Right cardiac atrium (tissue), 5 donors: ENCODE data around the gene LMTK3. TPM values are rescaled to one million over a fixed set of nuclear protein-coding genes. Genes with fewer than 3 reads are reported as not detected.
A peak's percentile ranks its signal among the peaks of the same experiment; 100 is the strongest.
"Not testable (repeated sequence)": the region's sequence is repeated elsewhere in the genome, so short reads cannot be mapped to it uniquely, and the experiment has no call there.

Source experiments
- ATAC-seq, 2 donors: fragments of 200-7000 bp; cut with Tn5 transposase; one replicate each; pipeline versions ENCODE4 v1.8.0 to v1.9.1; 2020; ENCODE audit warnings: moderate library complexity in 2 of 2, mild to moderate bottlenecking in 1 of 2
- DNase-seq, 3 donors: peaks; one replicate each; pipeline ENCODE4 v3.0.0-alpha.2; 2020
- H3K27ac ChIP-seq: one replicate; pipeline ENCODE4 v1.5.1; 2013; ENCODE audit warnings: mild to moderate bottlenecking, low read length, control low read depth, moderate library complexity
- H3K27me3 ChIP-seq: one replicate; pipeline ENCODE4 v1.6.1; 2013; ENCODE audit not compliant: control insufficient read depth, insufficient read depth
- H3K4me1 ChIP-seq: one replicate; pipeline ENCODE4 v1.6.1; 2013; ENCODE audit warnings: low read length; ENCODE audit not compliant: control insufficient read depth, insufficient read depth
- H3K4me3 ChIP-seq: one replicate; pipeline ENCODE4 v1.5.1; 2013; ENCODE audit warnings: low read length, control low read depth
- H3K9me3 ChIP-seq: one replicate; pipeline ENCODE4 v1.6.1; 2013; ENCODE audit warnings: low read length; ENCODE audit not compliant: control insufficient read depth
- WGBS: extraction: QIAGEN DNeasy Blood & Tissue Kit; methylation state at CpG from one replicate; pipeline ENCODE4 v1.1.7; 2013; 5-methylcytosine and 5-hydroxymethylcytosine counted together
- intact Hi-C, 4 donors: fragments of 100-400 bp; cut with DNase I; formaldehyde crosslinking; loops; one replicate each; pipeline versions ENCODE4 v1.11.0 to v1.14.0; 2022 to 2023
- polyA plus RNA-seq: library from polyadenylated mRNA; stranded (reverse); fragments of 200-250 nt; gene quantifications from one replicate; pipeline ENCODE4 v1.2.3, GENCODE V29; 2013
- total RNA-seq, 4 donors: library from RNA; stranded (reverse); fragmentation: NEBNext Ultra II Directional; extraction: Animal tissue kit (Norgen Biotek cat#: 25700); gene quantifications; one replicate each; pipeline ENCODE4 v1.2.1, GENCODE V29; 2021
- donor health status: healthy with polysubstance abuse.
- donor health status: DM: no; HTN: yes; CAD: no.
- donor health status: DM: no; HTN: no; CAD: no.
- donor health status: DM: no; HTN: yes; CAD: no; lungs with severe emphysema.
- donor health status: DM: yes; HTN: yes; CAD: no.

The LMTK3 gene
- total and polyA plus RNA-seq, 5 donors: 2.9 to 7.2 (median 4.3) TPM

DNA sequence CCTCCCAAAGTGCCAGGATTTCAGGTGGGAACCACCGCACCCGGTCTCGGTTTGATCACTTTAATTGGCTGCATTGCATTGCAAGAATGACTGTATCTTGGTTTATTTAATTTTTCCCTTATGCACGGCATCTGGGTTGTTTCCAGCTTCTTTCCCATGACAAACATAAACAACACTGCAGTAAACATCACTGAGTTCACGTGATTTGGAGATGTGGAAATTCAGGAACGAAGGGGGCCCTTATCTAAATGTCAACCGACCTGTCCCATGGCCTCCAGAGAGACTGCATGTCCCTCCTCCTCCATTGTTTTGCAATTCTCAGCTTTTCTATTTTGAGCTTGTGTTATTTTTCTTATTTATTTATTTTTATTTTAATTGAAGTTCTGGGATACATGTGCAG is 25.9 kb upstream of the LMTK3 start:
- Histone ChIP-seq H3K27me3 (no peaks in the 10 kb centered on the region), H3K4me3 (no peak overlapping the region), H3K27ac (no peak overlapping the region), H3K4me1 (no peaks in the 10 kb centered on the region), H3K9me3 (no peaks in the 10 kb centered on the region)
- intact Hi-C loops: no loop called here
- DNase-seq (no peak), ATAC-seq (no peak)
- WGBS: 74% methylated on average over 7 of the region's 7 CpGs

- no peak for DNase-seq
- H3K4me1 ChIP-seq: no peaks in the 10 kb centered on the region
- H3K4me3 ChIP-seq: no peak overlapping the region
- H3K27me3 ChIP-seq: no peaks in the 10 kb centered on the region
- no peak overlapping the region for H3K27ac ChIP-seq
- intact Hi-C loops: no loop called here
- 82% methylated on average over 10 of the region's 10 CpGs for WGBS
- H3K9me3 ChIP-seq: peaks cover 2% of the 10 kb centered on the region
- no peak for ATAC-seq
Measured at GRCh38 chr19:48533770-48534169, 22.1 kb upstream of the LMTK3 start.

GRCh38 chr19:48530770-48531169 is 19.1 kb upstream of the LMTK3 start:
- intact Hi-C loops: no loop called here
- Histone ChIP-seq H3K27ac (no peak overlapping the region), H3K4me1 (no peaks in the 10 kb centered on the region), H3K9me3 (peaks cover 2% of the 10 kb centered on the region), H3K27me3 (no peaks in the 10 kb centered on the region), H3K4me3 (no peak overlapping the region)
- ATAC-seq (no peak), DNase-seq (no peak)
- 71% methylated on average over 6 of the region's 6 CpGs for WGBS

- H3K4me3 ChIP-seq: no peak overlapping the region
- WGBS: 64% methylated on average over 20 of the region's 20 CpGs
- H3K9me3 ChIP-seq: peaks cover 2% of the 10 kb centered on the region
- H3K27ac ChIP-seq: no peak overlapping the region
- H3K27me3 ChIP-seq: no peaks in the 10 kb centered on the region
- H3K4me1 ChIP-seq: no peaks in the 10 kb centered on the region
- intact Hi-C loops: no loop called here
- no peak for ATAC-seq
- no peak for DNase-seq
Measured at GRCh38 chr19:48530066-48530720, 18.6 kb upstream of the LMTK3 start.

DNA sequence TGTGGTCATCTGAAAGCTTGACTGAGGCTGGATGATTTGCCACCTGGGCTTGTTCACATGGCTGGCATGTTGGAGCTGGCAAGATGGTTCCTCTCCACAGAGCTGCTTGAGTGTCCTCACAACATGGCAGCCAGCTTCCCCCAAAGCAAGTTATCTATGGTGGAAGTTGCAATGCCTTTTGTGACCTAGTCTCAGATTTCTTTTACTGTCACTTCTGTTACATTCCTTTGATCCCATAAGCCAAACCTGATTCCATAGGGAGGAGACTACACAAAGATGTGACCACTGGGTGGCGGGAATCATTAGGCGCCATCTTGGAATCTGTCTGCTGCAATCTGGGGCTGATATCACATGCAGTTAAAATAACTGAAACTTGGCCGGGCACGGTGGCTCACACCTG is 17.5 kb upstream of the LMTK3 start:
- intact Hi-C loops: no loop called here
- DNase-seq: no peak
- no peak overlapping the region for H3K27ac ChIP-seq
- 92% methylated on average over 4 of the region's 4 CpGs for WGBS
- H3K4me1 ChIP-seq: no peaks in the 10 kb centered on the region
- ATAC-seq: no peak
- no peaks in the 10 kb centered on the region for H3K27me3 ChIP-seq
- no peak overlapping the region for H3K4me3 ChIP-seq
- H3K9me3 ChIP-seq: peaks cover 4% of the 10 kb centered on the region

GRCh38 chr19:48524732-48525131 is 13.1 kb upstream of the LMTK3 start:
- peaks cover 6% of the 10 kb centered on the region for H3K9me3 ChIP-seq
- WGBS: 91% methylated on average over 5 of the region's 5 CpGs
- H3K4me1 ChIP-seq: no peaks in the 10 kb centered on the region
- no peak overlapping the region for H3K4me3 ChIP-seq
- no peak overlapping the region for H3K27ac ChIP-seq
- intact Hi-C loops: no loop called here
- no peaks in the 10 kb centered on the region for H3K27me3 ChIP-seq
- ATAC-seq (no peak), DNase-seq (no peak)

DNA sequence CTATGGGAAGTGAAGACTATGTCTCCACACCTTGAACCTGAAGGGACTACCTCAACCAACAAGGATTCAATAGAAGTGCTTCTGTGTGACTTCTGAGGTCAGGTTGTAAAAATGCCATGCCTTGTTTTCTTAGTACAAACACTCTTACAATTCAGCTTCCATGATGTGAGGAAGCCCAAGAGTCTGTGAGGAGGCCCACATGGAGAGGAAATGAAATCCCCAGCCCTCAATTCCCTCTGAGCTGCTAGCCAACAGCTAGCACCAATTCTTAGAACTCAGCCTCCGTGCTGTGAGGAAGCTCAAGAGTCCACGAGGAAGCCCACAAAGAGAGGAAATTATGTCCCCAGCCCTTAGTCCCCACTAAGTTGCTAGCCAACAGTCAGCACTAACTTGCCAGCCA is 12.6 kb upstream of the LMTK3 start:
- DNase-seq (no peak), ATAC-seq (no peak)
- WGBS: 86% methylated on average over 2 of the region's 2 CpGs
- Histone ChIP-seq H3K4me1 (no peaks in the 10 kb centered on the region), H3K27me3 (no peaks in the 10 kb centered on the region), H3K9me3 (peaks cover 6% of the 10 kb centered on the region), H3K4me3 (no peak overlapping the region), H3K27ac (no peak overlapping the region)
- intact Hi-C loops: no loop called here

DNA sequence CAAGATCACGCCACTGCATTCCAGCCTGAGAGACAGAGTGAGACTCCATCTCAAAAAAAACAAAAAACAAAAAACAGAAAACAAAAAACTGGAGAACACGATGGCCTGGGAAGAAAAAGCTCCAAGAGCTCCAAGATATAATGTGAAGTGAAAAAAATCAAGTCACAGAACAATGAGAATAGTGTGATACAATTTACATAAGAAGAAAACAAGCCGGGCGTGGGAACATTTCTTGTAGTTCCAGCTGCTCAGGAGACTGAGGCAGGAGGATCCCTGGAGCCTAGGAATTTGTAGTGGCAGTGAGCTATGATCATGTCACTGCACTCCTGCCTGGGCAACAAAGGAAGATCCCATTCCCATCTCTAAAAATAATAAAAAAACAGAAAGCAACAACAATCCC is 8.5 kb upstream of the LMTK3 start:
- no peak for ATAC-seq
- intact Hi-C loops: no loop called here
- Histone ChIP-seq H3K4me3 (no peak overlapping the region), H3K4me1 (no peaks in the 10 kb centered on the region), H3K9me3 (peaks cover 3% of the 10 kb centered on the region), H3K27me3 (no peaks in the 10 kb centered on the region), H3K27ac (no peak overlapping the region)
- 72% methylated on average over 4 of the region's 4 CpGs for WGBS
- DNase-seq: no peak

DNA sequence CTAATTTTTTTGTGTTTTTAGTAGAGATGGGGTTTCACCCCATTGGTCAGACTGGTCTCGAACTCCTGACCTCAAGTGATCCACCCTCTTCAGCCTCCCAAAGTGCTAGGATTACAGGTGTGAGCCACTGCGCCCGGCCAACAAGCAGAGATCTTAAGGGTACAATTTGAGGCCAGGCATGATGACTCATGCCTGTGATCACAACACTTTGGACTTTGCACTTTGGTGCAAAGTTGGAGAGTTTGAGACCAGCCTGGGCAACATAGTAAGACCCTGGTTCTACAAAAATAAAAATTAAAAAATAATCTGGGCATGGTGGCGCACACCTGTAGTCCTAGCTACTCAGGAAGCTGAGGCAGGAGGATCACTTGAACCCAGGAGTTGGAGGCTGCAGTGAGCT is 7.8 kb upstream of the LMTK3 start:
- ATAC-seq, H3K4me1 ChIP-seq, H3K27me3 ChIP-seq, DNase-seq, H3K9me3 ChIP-seq, H3K27ac ChIP-seq, H3K4me3 ChIP-seq: not testable (repeated sequence)
- WGBS: 88% methylated on average over 4 of the region's 4 CpGs
- intact Hi-C loops: loop anchor here in 1 of 4 donors (10.0 kb wide), 1 partner anchor 45 kb away; no protein-coding TSS in a partner anchor

GRCh38 chr19:48518207-48518606 is 6.6 kb upstream of the LMTK3 start:
- WGBS: 78% methylated on average over 3 of the region's 3 CpGs
- ATAC-seq (no peak), DNase-seq (no peak)
- Histone ChIP-seq H3K27ac (no peak overlapping the region), H3K9me3 (no peaks in the 10 kb centered on the region), H3K4me3 (no peak overlapping the region), H3K4me1 (no peaks in the 10 kb centered on the region), H3K27me3 (no peaks in the 10 kb centered on the region)
- intact Hi-C loops: loop anchor here in 1 of 4 donors (10.0 kb wide), 1 partner anchor 47 kb away; no protein-coding TSS in a partner anchor

DNA sequence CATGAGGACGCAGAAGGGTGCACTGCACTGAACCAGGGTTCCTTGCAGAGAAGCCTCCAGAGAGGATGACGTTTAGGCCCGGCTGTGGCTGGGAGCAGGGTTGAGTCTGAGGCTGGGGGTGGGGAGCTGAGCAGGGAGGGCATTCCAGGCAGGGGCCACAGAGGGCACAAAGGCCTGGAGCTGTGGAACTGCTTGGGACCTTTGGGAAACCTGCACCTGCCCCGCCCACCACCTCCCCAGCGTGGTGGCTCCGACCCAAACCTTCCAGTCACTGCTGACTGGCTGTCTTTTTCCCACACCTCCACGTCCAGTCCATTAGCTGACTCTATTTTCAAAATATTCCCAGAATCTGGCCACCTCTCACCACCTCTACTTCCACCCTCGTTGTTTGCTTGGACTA is 4.9 kb upstream of the LMTK3 start:
- H3K4me1 ChIP-seq: no peaks in the 10 kb centered on the region
- WGBS: 69% methylated on average over 8 of the region's 8 CpGs
- peak in 1 of 3 donors; percentile 38 for DNase-seq
- H3K4me3 ChIP-seq: no peak overlapping the region
- intact Hi-C loops: loop anchor here in 1 of 4 donors (10.0 kb wide), 1 partner anchor 48 kb away; no protein-coding TSS in a partner anchor
- H3K27me3 ChIP-seq: no peaks in the 10 kb centered on the region
- H3K9me3 ChIP-seq: no peaks in the 10 kb centered on the region
- no peak for ATAC-seq
- no peak overlapping the region for H3K27ac ChIP-seq

GRCh38 chr19:48514123-48514458 is 2.5 kb upstream of the LMTK3 start:
- Histone ChIP-seq H3K27ac (no peak overlapping the region), H3K4me3 (no peak overlapping the region), H3K4me1 (no peaks in the 10 kb centered on the region), H3K9me3 (no peaks in the 10 kb centered on the region), H3K27me3 (no peaks in the 10 kb centered on the region)
- DNase-seq (no peak), ATAC-seq (no peak)
- intact Hi-C loops: loop anchor here in 1 of 4 donors (10.0 kb wide), 1 partner anchor 51 kb away; no protein-coding TSS in a partner anchor
- 41% methylated on average over 11 of the region's 11 CpGs for WGBS
